ENCODE results near the gene RPP30.
"Not testable (repeated sequence)": the region's sequence is repeated elsewhere in the genome, so short reads cannot be mapped to it uniquely, and the experiment has no call there.

Gene RPP30

DNA sequence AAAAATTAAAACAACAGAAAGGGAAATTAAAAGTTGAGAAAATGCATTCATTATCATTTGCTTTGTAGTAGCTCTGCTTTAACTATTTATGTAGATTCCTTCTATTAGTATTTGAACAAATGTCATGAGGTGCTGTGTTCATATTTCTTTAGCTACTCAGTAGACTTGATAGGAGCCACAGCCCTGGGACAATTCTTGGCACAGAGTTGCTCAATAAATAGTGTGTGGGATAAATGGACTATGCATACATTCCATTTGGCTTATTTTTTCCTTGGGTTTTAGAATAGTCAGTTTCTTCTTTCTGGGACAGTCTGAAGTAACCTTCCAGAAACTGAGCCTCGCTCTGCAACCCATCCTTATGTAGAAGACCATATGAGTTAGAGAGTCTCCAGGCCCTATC, 13.4 kb downstream of the RPP30 start:
- TF ChIP-seq, protein P1, sequence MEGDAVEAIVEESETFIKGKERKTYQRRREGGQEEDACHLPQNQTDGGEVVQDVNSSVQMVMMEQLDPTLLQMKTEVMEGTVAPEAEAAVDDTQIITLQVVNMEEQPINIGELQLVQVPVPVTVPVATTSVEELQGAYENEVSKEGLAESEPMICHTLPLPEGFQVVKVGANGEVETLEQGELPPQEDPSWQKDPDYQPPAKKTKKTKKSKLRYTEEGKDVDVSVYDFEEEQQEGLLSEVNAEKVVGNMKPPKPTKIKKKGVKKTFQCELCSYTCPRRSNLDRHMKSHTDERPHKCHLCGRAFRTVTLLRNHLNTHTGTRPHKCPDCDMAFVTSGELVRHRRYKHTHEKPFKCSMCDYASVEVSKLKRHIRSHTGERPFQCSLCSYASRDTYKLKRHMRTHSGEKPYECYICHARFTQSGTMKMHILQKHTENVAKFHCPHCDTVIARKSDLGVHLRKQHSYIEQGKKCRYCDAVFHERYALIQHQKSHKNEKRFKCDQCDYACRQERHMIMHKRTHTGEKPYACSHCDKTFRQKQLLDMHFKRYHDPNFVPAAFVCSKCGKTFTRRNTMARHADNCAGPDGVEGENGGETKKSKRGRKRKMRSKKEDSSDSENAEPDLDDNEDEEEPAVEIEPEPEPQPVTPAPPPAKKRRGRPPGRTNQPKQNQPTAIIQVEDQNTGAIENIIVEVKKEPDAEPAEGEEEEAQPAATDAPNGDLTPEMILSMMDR (IDR thresholded peaks at IDR 0.05; ENCODE audit: insufficient read depth, low read length, poor library complexity, severe bottlenecking): no peak
- Histone ChIP-seq H3K27me3 (replicated peaks; ENCODE audit: control insufficient read depth, insufficient read depth, low read length) (no peaks in the 10 kb centered on the region), H3K4me3 (replicated peaks; ENCODE audit: low read depth, low read length) (no peak overlapping the region), H3K36me3 (ENCODE audit: control insufficient read depth, insufficient read depth, low read length) (peaks cover 2% of the 10 kb centered on the region)
- DNase-seq (ENCODE audit: extremely low read depth, insufficient read length): no peak

DNA sequence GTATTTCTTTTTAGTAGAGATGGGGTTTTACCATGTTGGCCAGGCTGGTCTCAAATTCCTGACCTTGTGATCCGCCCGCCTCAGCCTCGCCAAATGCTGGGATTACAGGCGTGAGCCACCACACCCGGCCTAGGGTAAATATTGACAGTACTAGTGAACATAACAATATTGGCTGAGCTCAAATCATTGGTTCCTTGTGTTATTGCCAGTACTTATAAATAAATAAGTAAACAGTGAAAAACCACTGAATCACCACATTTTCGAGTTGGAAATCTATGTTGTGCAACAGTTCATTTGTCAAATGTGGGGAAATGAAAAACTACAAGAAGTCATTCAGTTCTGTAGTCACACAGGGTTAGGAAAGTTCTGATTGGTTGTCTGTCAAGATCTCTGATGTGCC, 15.8 kb downstream of the RPP30 start:
- no peak for DNase-seq (ENCODE audit: extremely low read depth, insufficient read length)
- Histone ChIP-seq H3K36me3 (ENCODE audit: control insufficient read depth, insufficient read depth, low read length) (peaks cover 2% of the 10 kb centered on the region), H3K27me3 (replicated peaks; ENCODE audit: control insufficient read depth, insufficient read depth, low read length) (no peaks in the 10 kb centered on the region), H3K4me3 (replicated peaks; ENCODE audit: low read depth, low read length) (no peak overlapping the region)
- TF ChIP-seq, protein P1 (IDR thresholded peaks at IDR 0.05; ENCODE audit: insufficient read depth, low read length, poor library complexity, severe bottlenecking): no peak

DNA sequence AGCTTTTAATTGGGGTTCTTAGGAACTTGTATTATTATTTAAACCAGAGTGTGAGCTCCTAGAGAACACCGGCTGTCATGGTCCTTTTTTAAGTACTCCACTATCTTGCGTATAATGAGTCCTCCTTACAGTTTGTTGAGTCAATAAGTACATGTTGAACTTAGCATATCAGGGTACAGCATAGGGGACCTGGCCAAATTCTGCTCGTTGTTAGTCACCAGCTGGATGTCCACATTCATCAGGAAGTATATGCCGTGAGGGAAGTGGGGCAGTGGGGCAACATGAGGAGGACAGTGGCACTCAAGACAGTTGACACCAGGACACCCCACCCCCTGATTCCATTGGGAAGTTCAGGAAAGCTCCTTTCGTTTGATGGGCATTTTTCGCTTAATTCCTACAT, 16.6 kb downstream of the RPP30 start:
- TF ChIP-seq, protein P1 (IDR thresholded peaks at IDR 0.05; ENCODE audit: insufficient read depth, low read length, poor library complexity, severe bottlenecking): no peak
- H3K4me3 ChIP-seq (replicated peaks; ENCODE audit: low read depth, low read length): no peak overlapping the region
- DNase-seq (ENCODE audit: extremely low read depth, insufficient read length): no peak
- no peaks in the 10 kb centered on the region for H3K27me3 ChIP-seq (replicated peaks; ENCODE audit: control insufficient read depth, insufficient read depth, low read length)
- peaks cover 2% of the 10 kb centered on the region for H3K36me3 ChIP-seq (ENCODE audit: control insufficient read depth, insufficient read depth, low read length)

DNA sequence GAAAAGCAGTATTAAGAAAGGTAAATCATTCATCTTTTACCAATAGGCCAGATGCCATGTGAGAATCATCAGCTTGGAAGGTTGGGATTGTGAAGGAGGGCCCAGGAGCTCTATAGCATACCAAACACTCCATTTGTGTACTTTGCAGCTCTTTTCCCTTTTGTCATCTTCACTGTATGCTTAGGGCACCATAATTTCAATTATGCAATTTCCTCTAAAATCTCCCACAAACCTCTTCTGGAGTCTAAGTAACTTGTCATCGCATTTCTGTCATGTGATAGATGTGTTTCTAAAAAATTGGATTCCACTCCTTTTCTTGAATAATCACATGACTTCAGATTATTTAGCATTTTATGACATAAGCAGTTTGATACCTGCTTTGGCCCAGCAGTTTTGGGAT, 17.9 kb downstream of the RPP30 start:
- TF ChIP-seq, protein P1 (IDR thresholded peaks at IDR 0.05; ENCODE audit: insufficient read depth, low read length, poor library complexity, severe bottlenecking): no peak
- H3K36me3 ChIP-seq (ENCODE audit: control insufficient read depth, insufficient read depth, low read length): peaks cover 2% of the 10 kb centered on the region
- H3K4me3 ChIP-seq (replicated peaks; ENCODE audit: low read depth, low read length): no peak overlapping the region
- no peaks in the 10 kb centered on the region for H3K27me3 ChIP-seq (replicated peaks; ENCODE audit: control insufficient read depth, insufficient read depth, low read length)
- no peak for DNase-seq (ENCODE audit: extremely low read depth, insufficient read length)

DNA sequence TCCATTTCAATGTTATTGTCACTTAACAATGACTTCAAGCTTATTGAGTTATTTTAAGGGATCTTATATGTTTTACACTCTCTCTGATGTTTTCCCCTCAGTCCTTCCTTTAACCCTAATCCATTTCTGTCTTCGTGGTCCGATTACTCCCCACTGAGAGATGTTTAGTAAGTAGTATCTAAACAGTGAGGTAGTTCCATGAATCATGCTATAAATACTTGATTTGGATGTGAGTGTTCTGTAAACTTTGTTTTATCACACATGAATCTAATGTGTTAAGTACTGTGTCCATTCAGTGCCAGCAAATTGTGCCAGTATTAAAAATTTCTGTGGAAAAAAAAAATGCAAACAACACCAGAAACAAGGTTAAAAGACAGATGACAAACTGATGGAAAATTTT, 18.6 kb downstream of the RPP30 start:
- H3K36me3 ChIP-seq (ENCODE audit: control insufficient read depth, insufficient read depth, low read length): peaks cover 2% of the 10 kb centered on the region
- no peak for DNase-seq (ENCODE audit: extremely low read depth, insufficient read length)
- H3K27me3 ChIP-seq (replicated peaks; ENCODE audit: control insufficient read depth, insufficient read depth, low read length): no peaks in the 10 kb centered on the region
- H3K4me3 ChIP-seq (replicated peaks; ENCODE audit: low read depth, low read length): no peak overlapping the region
- TF ChIP-seq, protein P1 (IDR thresholded peaks at IDR 0.05; ENCODE audit: insufficient read depth, low read length, poor library complexity, severe bottlenecking): no peak

DNA sequence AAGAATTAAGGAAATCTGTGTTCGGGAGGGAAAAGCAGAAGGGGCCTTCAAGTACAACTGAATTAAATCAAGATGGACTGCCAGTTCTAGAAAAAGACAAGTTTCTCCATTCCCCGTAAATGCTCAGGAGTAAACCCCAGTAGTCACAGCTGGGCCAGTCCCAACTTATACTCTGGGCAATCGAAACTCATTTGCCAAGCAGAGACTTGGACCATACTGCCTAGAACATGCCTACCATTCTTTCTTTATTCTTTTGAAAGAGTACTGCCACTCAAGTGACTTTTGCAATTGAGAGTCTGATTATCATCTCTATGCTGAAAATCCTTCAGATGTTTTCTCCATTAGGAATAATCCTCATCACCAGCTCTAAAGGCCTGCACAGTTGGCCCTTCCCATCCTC, 21.4 kb downstream of the RPP30 start:
- Histone ChIP-seq H3K27me3 (replicated peaks; ENCODE audit: control insufficient read depth, insufficient read depth, low read length) (no peaks in the 10 kb centered on the region), H3K4me3 (replicated peaks; ENCODE audit: low read depth, low read length) (no peak overlapping the region), H3K36me3 (ENCODE audit: control insufficient read depth, insufficient read depth, low read length) (peaks cover 2% of the 10 kb centered on the region)
- no peak for DNase-seq (ENCODE audit: extremely low read depth, insufficient read length)
- TF ChIP-seq, protein P1 (IDR thresholded peaks at IDR 0.05; ENCODE audit: insufficient read depth, low read length, poor library complexity, severe bottlenecking): no peak

DNA sequence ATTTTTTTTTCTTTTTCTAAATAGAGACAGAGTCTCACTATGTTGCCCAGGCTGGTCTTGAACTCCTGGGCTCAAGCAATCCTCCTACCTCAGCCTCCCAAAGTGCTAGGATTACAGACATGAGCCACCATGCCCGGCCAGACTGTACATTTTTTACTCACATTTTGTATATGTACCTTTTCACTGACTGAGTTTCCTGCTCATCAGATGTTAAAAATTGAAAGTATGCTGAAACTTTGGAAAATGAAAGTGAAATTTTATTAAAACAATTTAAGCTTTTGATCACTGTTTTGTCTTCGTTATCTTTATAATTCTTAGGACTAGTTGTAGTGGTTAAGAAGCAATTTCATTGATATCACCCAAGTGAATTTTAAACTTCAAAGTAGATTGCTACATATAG, 25.1 kb downstream of the RPP30 start:
- not testable (repeated sequence) for H3K4me3 ChIP-seq (replicated peaks; ENCODE audit: low read depth, low read length); H3K36me3 ChIP-seq (ENCODE audit: control insufficient read depth, insufficient read depth, low read length); DNase-seq (ENCODE audit: extremely low read depth, insufficient read length); H3K27me3 ChIP-seq (replicated peaks; ENCODE audit: control insufficient read depth, insufficient read depth, low read length)
